ENCODE results near the gene PFKFB3.

GRCh38 chr10:6163364-6164270 is 39.1 kb upstream of the PFKFB3 start:
- TF ChIP-seq, protein P1, sequence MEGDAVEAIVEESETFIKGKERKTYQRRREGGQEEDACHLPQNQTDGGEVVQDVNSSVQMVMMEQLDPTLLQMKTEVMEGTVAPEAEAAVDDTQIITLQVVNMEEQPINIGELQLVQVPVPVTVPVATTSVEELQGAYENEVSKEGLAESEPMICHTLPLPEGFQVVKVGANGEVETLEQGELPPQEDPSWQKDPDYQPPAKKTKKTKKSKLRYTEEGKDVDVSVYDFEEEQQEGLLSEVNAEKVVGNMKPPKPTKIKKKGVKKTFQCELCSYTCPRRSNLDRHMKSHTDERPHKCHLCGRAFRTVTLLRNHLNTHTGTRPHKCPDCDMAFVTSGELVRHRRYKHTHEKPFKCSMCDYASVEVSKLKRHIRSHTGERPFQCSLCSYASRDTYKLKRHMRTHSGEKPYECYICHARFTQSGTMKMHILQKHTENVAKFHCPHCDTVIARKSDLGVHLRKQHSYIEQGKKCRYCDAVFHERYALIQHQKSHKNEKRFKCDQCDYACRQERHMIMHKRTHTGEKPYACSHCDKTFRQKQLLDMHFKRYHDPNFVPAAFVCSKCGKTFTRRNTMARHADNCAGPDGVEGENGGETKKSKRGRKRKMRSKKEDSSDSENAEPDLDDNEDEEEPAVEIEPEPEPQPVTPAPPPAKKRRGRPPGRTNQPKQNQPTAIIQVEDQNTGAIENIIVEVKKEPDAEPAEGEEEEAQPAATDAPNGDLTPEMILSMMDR (IDR thresholded peaks at IDR 0.05; ENCODE audit: insufficient read depth, low read length, poor library complexity, severe bottlenecking) = no peak
- TF ChIP-seq EZH2phosphoT487 (conservative IDR thresholded peaks at IDR 0.05; ENCODE audit: low read length) = no peak

Measured in SU-DHL-6 (cell line).